Erythroblast (primary cell): ENCODE data around the gene CPPED1.

Experiments used
- GATA1 ChIP-seq: IDR thresholded peaks from 2 replicates; pipeline ENCODE4 v1.6.1; 2011; ENCODE audit warnings: low read depth, mild to moderate bottlenecking, control low read depth, low read length, moderate library complexity
- POLR2A ChIP-seq: IDR thresholded peaks from 2 replicates; pipeline ENCODE4 v1.6.1; 2011; ENCODE audit warnings: mild to moderate bottlenecking, low read length

GRCh38 chr16:12646098-12646489 lies 157.6 kb downstream of the CPPED1 start:
- TF ChIP-seq POLR2A (no peak), GATA1 (no peak)
